ENCODE data around the gene EIF4G3. TPM values are rescaled to one million over a fixed set of nuclear protein-coding genes. Genes with fewer than 3 reads are reported as not detected.
"Not testable (repeated sequence)": the region's sequence is repeated elsewhere in the genome, so short reads cannot be mapped to it uniquely, and the experiment has no call there.

The EIF4G3 gene
- total RNA-seq, 1 experiment from 2014 or later, result 86.8 TPM

DNA sequence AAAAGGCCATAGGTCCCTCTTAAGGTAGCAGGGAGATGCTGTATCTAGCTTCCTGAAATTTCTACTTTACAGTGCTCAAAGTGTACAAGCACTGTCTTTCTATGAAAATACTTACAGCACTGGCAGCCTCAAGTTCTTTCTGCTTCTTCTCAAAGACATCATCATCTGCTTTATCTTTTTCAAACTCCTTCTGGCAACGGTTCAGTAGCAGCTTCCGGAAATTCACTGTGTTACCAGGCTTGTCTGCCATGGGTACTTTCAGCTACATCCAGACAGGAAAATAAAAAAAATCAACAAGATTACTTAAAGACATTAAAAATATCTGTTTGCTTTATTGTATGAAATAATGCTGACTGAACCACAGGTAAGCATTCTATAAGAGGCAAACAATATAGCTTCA, 311.7 kb downstream of the EIF4G3 start:
- DNase-seq (ENCODE audit: low spot score), result no peak
- Histone ChIP-seq H3K4me3 (ENCODE audit: low read depth, low read length, poor library complexity, severe bottlenecking) (no peak overlapping the region), H3K4me1 (ENCODE audit: insufficient read depth, low read length, poor library complexity, severe bottlenecking) (no peaks in the 10 kb centered on the region), H3K36me3 (ENCODE audit: insufficient read depth, low read length, poor library complexity, severe bottlenecking) (peaks cover 37% of the 10 kb centered on the region), H3K9me3 (ENCODE audit: low read depth, low read length, poor library complexity, severe bottlenecking) (no peaks in the 10 kb centered on the region), H3K27ac (ENCODE audit: low read depth, low read length, poor library complexity, severe bottlenecking) (no peak overlapping the region), H3K27me3 (replicated peaks; ENCODE audit: insufficient read depth, low read depth, low read length, poor library complexity) (no peaks in the 10 kb centered on the region)
- ChIA-PET CTCF (no interaction called here), POLR2A (ENCODE audit: low non-redundant PET) (no interaction called here)
- intact Hi-C loops (cut with micrococcal nuclease; ENCODE audit: unreplicated experiment), result no loop called here
- BruUV-seq (replicated peaks), result no TSS peak
- TF ChIP-seq CTCF (conservative IDR thresholded peaks at IDR 0.05; ENCODE audit: low read depth, low read length) (no peak), EZH2 (IDR thresholded peaks at IDR 0.05; ENCODE audit: borderline replicate concordance, low read depth, low read length, poor library complexity, severe bottlenecking) (no peak)

DNA sequence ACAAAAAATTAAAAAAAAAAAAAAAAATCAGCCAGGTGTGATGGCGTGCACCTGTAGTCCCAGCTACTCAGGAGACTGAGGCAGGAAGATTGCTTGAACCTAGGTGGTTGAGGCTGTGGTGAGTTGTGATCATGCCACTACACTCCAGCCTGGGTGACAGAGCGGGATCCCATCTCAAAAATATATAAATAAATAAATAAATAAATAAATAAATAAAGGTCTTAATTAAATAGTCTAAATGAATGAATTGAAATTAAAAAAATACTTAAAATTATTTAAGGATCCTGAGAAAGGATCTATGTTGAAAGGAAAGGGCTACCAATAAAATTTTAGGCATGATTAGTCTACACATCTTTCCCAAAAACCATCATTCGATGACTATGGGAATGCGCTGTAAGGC, 322.2 kb downstream of the EIF4G3 start:
- DNase-seq (ENCODE audit: low spot score), result no peak
- BruUV-seq (replicated peaks), result no TSS peak
- H3K4me3 ChIP-seq (ENCODE audit: low read depth, low read length, poor library complexity, severe bottlenecking), result no peak overlapping the region
- intact Hi-C loops (cut with micrococcal nuclease; ENCODE audit: unreplicated experiment), result no loop called here
- TF ChIP-seq EZH2 (IDR thresholded peaks at IDR 0.05; ENCODE audit: borderline replicate concordance, low read depth, low read length, poor library complexity, severe bottlenecking) (no peak), CTCF (conservative IDR thresholded peaks at IDR 0.05; ENCODE audit: low read depth, low read length) (no peak)
- no peaks in the 10 kb centered on the region for H3K27me3 ChIP-seq (replicated peaks; ENCODE audit: insufficient read depth, low read depth, low read length, poor library complexity)
- POLR2A ChIA-PET (ENCODE audit: low non-redundant PET), result no interaction called here
- H3K36me3 ChIP-seq (ENCODE audit: insufficient read depth, low read length, poor library complexity, severe bottlenecking), result peaks cover 22% of the 10 kb centered on the region
- CTCF ChIA-PET, result interaction anchor here (0.6 to 1.4 kb wide), 2 partner anchors 323 to 341 kb away, joined by 4 to 5 read pairs; no protein-coding TSS in a partner anchor
- no peak overlapping the region for H3K27ac ChIP-seq (ENCODE audit: low read depth, low read length, poor library complexity, severe bottlenecking)
- no peaks in the 10 kb centered on the region for H3K9me3 ChIP-seq (ENCODE audit: low read depth, low read length, poor library complexity, severe bottlenecking)
- no peaks in the 10 kb centered on the region for H3K4me1 ChIP-seq (ENCODE audit: insufficient read depth, low read length, poor library complexity, severe bottlenecking)

- peaks cover 18% of the 10 kb centered on the region for H3K36me3 ChIP-seq (ENCODE audit: insufficient read depth, low read length, poor library complexity, severe bottlenecking)
- H3K9me3 ChIP-seq (ENCODE audit: low read depth, low read length, poor library complexity, severe bottlenecking); POLR2A ChIA-PET (ENCODE audit: low non-redundant PET); H3K4me3 ChIP-seq (ENCODE audit: low read depth, low read length, poor library complexity, severe bottlenecking); CTCF ChIA-PET; intact Hi-C loops (cut with micrococcal nuclease; ENCODE audit: unreplicated experiment); H3K27me3 ChIP-seq (replicated peaks; ENCODE audit: insufficient read depth, low read depth, low read length, poor library complexity); BruUV-seq (replicated peaks); H3K4me1 ChIP-seq (ENCODE audit: insufficient read depth, low read length, poor library complexity, severe bottlenecking); DNase-seq (ENCODE audit: low spot score); H3K27ac ChIP-seq (ENCODE audit: low read depth, low read length, poor library complexity, severe bottlenecking): not testable (repeated sequence)
Observed at GRCh38 chr1:20851791-20852190, 324.9 kb downstream of the EIF4G3 start.

- DNase-seq (ENCODE audit: low spot score), result no peak
- no peaks in the 10 kb centered on the region for H3K4me1 ChIP-seq (ENCODE audit: insufficient read depth, low read length, poor library complexity, severe bottlenecking)
- no TSS peak for BruUV-seq (replicated peaks)
- intact Hi-C loops (cut with micrococcal nuclease; ENCODE audit: unreplicated experiment), result no loop called here
- TF ChIP-seq EZH2 (IDR thresholded peaks at IDR 0.05; ENCODE audit: borderline replicate concordance, low read depth, low read length, poor library complexity, severe bottlenecking), result no peak
- TF ChIP-seq CTCF (conservative IDR thresholded peaks at IDR 0.05; ENCODE audit: low read depth, low read length), result no peak
- H3K27ac ChIP-seq (ENCODE audit: low read depth, low read length, poor library complexity, severe bottlenecking), result no peak overlapping the region
- H3K4me3 ChIP-seq (ENCODE audit: low read depth, low read length, poor library complexity, severe bottlenecking), result no peak overlapping the region
- H3K27me3 ChIP-seq (replicated peaks; ENCODE audit: insufficient read depth, low read depth, low read length, poor library complexity), result no peaks in the 10 kb centered on the region
- ChIA-PET POLR2A (ENCODE audit: low non-redundant PET) (no interaction called here), CTCF (no interaction called here)
- no peaks in the 10 kb centered on the region for H3K9me3 ChIP-seq (ENCODE audit: low read depth, low read length, poor library complexity, severe bottlenecking)
- peaks cover 21% of the 10 kb centered on the region for H3K36me3 ChIP-seq (ENCODE audit: insufficient read depth, low read length, poor library complexity, severe bottlenecking)
Observed at GRCh38 chr1:20850021-20850420, 326.7 kb downstream of the EIF4G3 start.

Data from A673 (cell line).